ENCODE measurements around the gene MYO9A. TPM values are rescaled to one million over a fixed set of nuclear protein-coding genes. Genes with fewer than 3 reads are reported as not detected.

Gene MYO9A
- total RNA-seq, 4 donors from 2014 or later: 50.8 to 68.3 (median 59.5) TPM

- DNase-seq (ENCODE audit: low spot score in 2 of 2): no peak
- intact Hi-C loops (cut with DNase I; ENCODE audit: low total_unique reads): no loop called here
- WGBS, 2 donors: 62 to 94% methylated on average over 3 of the region's 3 CpGs
These were observed 183.5 kb downstream of the MYO9A start for GRCh38 chr15:71934446-71934845.

GRCh38 chr15:71932689-71933088, 185.3 kb downstream of the MYO9A start:
- no peak for DNase-seq (ENCODE audit: low spot score in 2 of 2)
- no peak overlapping the region for H3K4me3 ChIP-seq (ENCODE audit: low read depth, poor library complexity, severe bottlenecking)
- WGBS, 2 donors: 92 to 97% methylated on average over 2 of the region's 2 CpGs
- TF ChIP-seq POLR2A (IDR thresholded peaks at IDR 0.05) (no peak), CTCF (IDR thresholded peaks at IDR 0.05) (no peak)
- intact Hi-C loops (cut with DNase I; ENCODE audit: low total_unique reads): no loop called here

More at GRCh38 chr15:71934446-71934845, 183.5 kb downstream of the MYO9A start:
- no peak overlapping the region for H3K4me3 ChIP-seq (ENCODE audit: low read depth, poor library complexity, severe bottlenecking)
- TF ChIP-seq CTCF (IDR thresholded peaks at IDR 0.05) (no peak), POLR2A (IDR thresholded peaks at IDR 0.05) (no peak)

DNA sequence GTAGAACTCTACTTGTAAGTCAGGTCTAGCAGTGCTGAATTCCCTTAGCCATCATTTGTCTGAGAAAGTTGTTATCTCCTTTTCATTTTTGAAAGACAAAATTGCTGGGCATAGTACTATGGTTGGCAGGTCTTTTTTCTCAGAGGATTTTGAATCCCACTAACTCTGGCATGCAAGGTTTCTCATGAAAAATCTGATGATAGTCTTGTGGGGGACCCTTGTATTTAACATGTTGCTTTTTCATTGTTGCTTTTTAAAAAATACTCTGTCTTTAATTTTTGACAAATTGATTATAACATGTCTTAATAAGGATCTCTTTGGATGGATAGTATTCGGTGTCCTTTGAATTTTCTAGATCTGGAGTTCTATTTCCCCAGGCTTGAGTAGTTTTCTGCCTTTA, 186.7 kb downstream of the MYO9A start:
- 91 to 98% methylated on average over 1 of the region's 1 CpG for WGBS, 2 donors
- DNase-seq (ENCODE audit: low spot score in 2 of 2): no peak
- intact Hi-C loops (cut with DNase I; ENCODE audit: low total_unique reads): no loop called here
- TF ChIP-seq POLR2A (IDR thresholded peaks at IDR 0.05) (no peak), CTCF (IDR thresholded peaks at IDR 0.05) (no peak)
- H3K4me3 ChIP-seq (ENCODE audit: low read depth, poor library complexity, severe bottlenecking): no peak overlapping the region

DNA sequence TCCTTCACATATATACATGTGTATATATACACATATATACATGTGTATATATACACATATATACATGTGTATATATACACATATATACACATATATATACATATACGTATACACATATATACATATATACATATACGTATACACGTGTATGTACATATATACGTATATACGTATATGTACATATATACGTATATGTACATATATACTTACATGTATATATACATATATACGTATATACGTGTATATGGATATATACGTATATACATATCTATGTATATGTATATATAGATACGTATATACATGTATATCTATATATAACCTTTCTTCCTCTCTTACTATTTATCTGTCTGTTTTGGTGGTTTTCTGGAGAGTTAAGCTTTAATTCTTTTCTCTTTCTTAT, 192.8 kb downstream of the MYO9A start:
- intact Hi-C loops (cut with DNase I; ENCODE audit: low total_unique reads): no loop called here
- 89 to 96% methylated on average over 10 of the region's 10 CpGs for WGBS, 2 donors

DNA sequence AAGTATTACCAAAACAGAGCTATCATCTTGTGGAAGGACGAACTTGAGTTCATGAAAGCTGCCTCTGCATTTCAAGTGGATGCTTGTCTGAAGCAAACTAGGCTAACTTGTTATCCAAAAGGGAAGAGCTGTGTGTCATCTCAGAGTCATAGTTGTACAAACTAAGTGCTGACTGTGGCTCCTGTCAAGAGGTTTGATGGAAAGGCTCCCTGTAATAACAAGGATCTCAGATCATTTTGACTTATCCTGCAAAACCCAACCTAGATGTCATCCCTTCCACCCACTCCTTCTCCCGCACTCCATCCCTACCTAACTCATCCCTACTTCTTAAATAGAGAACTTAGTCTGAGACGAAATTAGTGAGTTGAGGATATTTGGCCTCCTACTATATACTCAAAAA, 196.8 kb downstream of the MYO9A start:
- DNase-seq (ENCODE audit: low spot score in 2 of 2): no peak
- no peak overlapping the region for H3K4me3 ChIP-seq (ENCODE audit: low read depth, poor library complexity, severe bottlenecking)
- TF ChIP-seq POLR2A (IDR thresholded peaks at IDR 0.05) (no peak), CTCF (IDR thresholded peaks at IDR 0.05) (no peak)
- WGBS, 2 donors: 86 to 90% methylated on average over 3 of the region's 3 CpGs
- intact Hi-C loops (cut with DNase I; ENCODE audit: low total_unique reads): no loop called here

More for the DNA sequence above, 192.8 kb downstream of the MYO9A start:
- TF ChIP-seq CTCF (IDR thresholded peaks at IDR 0.05): no peak
- no peak for DNase-seq (ENCODE audit: low spot score in 2 of 2)
- H3K4me3 ChIP-seq (ENCODE audit: low read depth, poor library complexity, severe bottlenecking): no peak overlapping the region

- peak in 1 of 2 donors; percentile 56 for DNase-seq (ENCODE audit: low spot score in 2 of 2)
- whole genome bisulfite sequencing, 2 donors: 97 to 99% methylated on average over 6 of the region's 6 CpGs
- H3K4me3 ChIP-seq (ENCODE audit: low read depth, poor library complexity, severe bottlenecking): no peak overlapping the region
- intact Hi-C loops (cut with DNase I; ENCODE audit: low total_unique reads): no loop called here
- TF ChIP-seq POLR2A (IDR thresholded peaks at IDR 0.05): no peak
- no peak for TF ChIP-seq CTCF (IDR thresholded peaks at IDR 0.05)
These were observed 197.4 kb downstream of the MYO9A start for GRCh38 chr15:71920573-71920972.
